H9 (cell line): Measurements from ENCODE around the gene THSD4. TPM values are rescaled to one million over a fixed set of nuclear protein-coding genes. Genes with fewer than 3 reads are reported as not detected.

Source experiments
- DNase-seq: peaks from one replicate; pipeline ENCODE4 v3.0.0-alpha.2; 2017
- H2AFZ ChIP-seq: one replicate; pipeline ENCODE4 v1.6.1; 2013; ENCODE audit warnings: mild to moderate bottlenecking, low read length, control low read depth, moderate library complexity
- H2AK5ac ChIP-seq: 2 replicates; pipeline ENCODE4 v1.6.1; 2013; ENCODE audit warnings: low read length, control low read depth, mixed read lengths; ENCODE audit not compliant: insufficient read length
- H2BK120ac ChIP-seq: one replicate; pipeline ENCODE4 v1.6.1; 2013; ENCODE audit warnings: low read depth, mild to moderate bottlenecking, low read length, control low read depth, inconsistent platforms; ENCODE audit not compliant: poor library complexity, severe bottlenecking
- H2BK12ac ChIP-seq: 2 replicates; pipeline ENCODE4 v1.6.1; 2013; ENCODE audit warnings: low read length, control low read depth, mixed read lengths, low read depth; ENCODE audit not compliant: insufficient read length
- H2BK15ac ChIP-seq: 2 replicates; pipeline ENCODE4 v1.6.1; 2013; ENCODE audit warnings: low read depth, low read length, control low read depth
- H2BK20ac ChIP-seq: one replicate; pipeline ENCODE4 v1.6.1; 2013; ENCODE audit warnings: low read depth, mild to moderate bottlenecking, low read length, control low read depth, inconsistent platforms; ENCODE audit not compliant: poor library complexity, severe bottlenecking
- H2BK5ac ChIP-seq: 2 replicates; pipeline ENCODE4 v1.6.1; 2013; ENCODE audit warnings: low read length, control low read depth, mixed read lengths; ENCODE audit not compliant: insufficient read length
- H3K14ac ChIP-seq: 2 replicates; pipeline ENCODE4 v1.6.1; 2013; ENCODE audit warnings: low read length, control low read depth; ENCODE audit not compliant: insufficient read depth
- H3K18ac ChIP-seq: 2 replicates; pipeline ENCODE4 v1.6.1; 2013; ENCODE audit warnings: low read depth, mild to moderate bottlenecking, mixed read lengths, low read length, control low read depth; ENCODE audit not compliant: insufficient read length
- H3K23ac ChIP-seq: 2 replicates; pipeline ENCODE4 v1.6.1; 2013; ENCODE audit warnings: low read length, control low read depth, mixed read lengths, low read depth; ENCODE audit not compliant: insufficient read length
- H3K23me2 ChIP-seq: 2 replicates; pipeline ENCODE4 v1.6.1; 2013; ENCODE audit warnings: low read depth, mild to moderate bottlenecking, mixed read lengths, low read length, control low read depth; ENCODE audit not compliant: insufficient read length, poor library complexity, severe bottlenecking
- H3K27ac ChIP-seq: 2 replicates; pipeline ENCODE4 v1.5.1; 2013; ENCODE audit warnings: low read length, control low read depth, mixed read lengths, low read depth; ENCODE audit not compliant: insufficient read length
- H3K27me3 ChIP-seq: 2 replicates; pipeline ENCODE4 v1.6.1; 2013; ENCODE audit warnings: low read length, control low read depth, inconsistent platforms; ENCODE audit not compliant: insufficient read depth
- H3K4ac ChIP-seq: 2 replicates; pipeline ENCODE4 v1.6.1; 2013; ENCODE audit warnings: low read depth, mild to moderate bottlenecking, control low read depth, inconsistent platforms, low read length, moderate library complexity
- H3K4me1 ChIP-seq: 2 replicates; pipeline ENCODE4 v1.6.1; 2013; ENCODE audit warnings: low read length, control low read depth, inconsistent platforms; ENCODE audit not compliant: insufficient read depth
- H3K4me2 ChIP-seq: 2 replicates; pipeline ENCODE4 v1.6.1; 2013; ENCODE audit warnings: low read length, control low read depth, mixed read lengths; ENCODE audit not compliant: insufficient read length, insufficient read depth
- H3K56ac ChIP-seq: 2 replicates; pipeline ENCODE4 v1.6.1; 2013; ENCODE audit warnings: low read depth, mild to moderate bottlenecking, mixed read lengths, low read length, control low read depth; ENCODE audit not compliant: insufficient read length
- H3K79me1 ChIP-seq: 2 replicates; pipeline ENCODE4 v1.6.1; 2013; ENCODE audit warnings: low read depth, mild to moderate bottlenecking, moderate library complexity, low read length, control low read depth, inconsistent platforms; ENCODE audit not compliant: insufficient read depth, poor library complexity, severe bottlenecking
- H3K79me2 ChIP-seq: 2 replicates; pipeline ENCODE4 v1.6.1; 2013; ENCODE audit warnings: low read length, control low read depth, inconsistent platforms; ENCODE audit not compliant: insufficient read depth
- H3K9ac ChIP-seq: 2 replicates; pipeline ENCODE4 v1.6.1; 2013; ENCODE audit warnings: low read length, control low read depth, mixed read lengths; ENCODE audit not compliant: insufficient read length; ENCODE audit errors: extremely low read depth
- H3K9me3 ChIP-seq: one replicate; pipeline ENCODE4 v1.6.1; 2013; ENCODE audit warnings: low read depth, low read length, inconsistent platforms; ENCODE audit not compliant: control insufficient read depth
- H3T11ph ChIP-seq: one replicate; pipeline ENCODE4 v1.6.1; 2013; ENCODE audit warnings: mild to moderate bottlenecking, low read length, control low read depth, inconsistent platforms
- H4K20me1 ChIP-seq: one replicate; pipeline ENCODE4 v1.6.1; 2013; ENCODE audit not compliant: control insufficient read depth, insufficient read length, insufficient read depth
- H4K5ac ChIP-seq: 2 replicates; pipeline ENCODE4 v1.6.1; 2013; ENCODE audit warnings: low read depth, mild to moderate bottlenecking, mixed read lengths, low read length, control low read depth; ENCODE audit not compliant: insufficient read length
- H4K8ac ChIP-seq: replicated peaks from 2 replicates; pipeline ENCODE4 v1.6.1; 2013; ENCODE audit warnings: low read length, control low read depth, mixed read lengths, low read depth; ENCODE audit not compliant: insufficient read length
- H4K91ac ChIP-seq: 2 replicates; pipeline ENCODE4 v1.6.1; 2013; ENCODE audit warnings: low read depth, mild to moderate bottlenecking, moderate library complexity, mixed read lengths, low read length, control low read depth; ENCODE audit not compliant: insufficient read length
- H3K27ac Mint-ChIP-seq, 3 experiments: 2 replicates in 2 of 3; 3 replicates in 1 of 3; pipeline ENCODE4 v1.8.0; 2020 to 2021; ENCODE audit warnings: mixed read lengths in 3 of 3, mild to moderate bottlenecking in 1 of 3, moderate library complexity in 1 of 3
- H3K27me3 Mint-ChIP-seq: 2 replicates; pipeline ENCODE4 v1.8.0; 2021; ENCODE audit warnings: low read depth, mild to moderate bottlenecking, moderate library complexity, mixed read lengths
- H3K36me3 Mint-ChIP-seq, 3 experiments: 2 replicates in 2 of 3; 3 replicates in 1 of 3; pipeline ENCODE4 v1.8.0; 2020 to 2021; ENCODE audit warnings: low read depth in 3 of 3, mixed read lengths in 3 of 3; ENCODE audit not compliant: insufficient read depth in 1 of 3
- H3K4me1 Mint-ChIP-seq, 2 experiments: 2 replicates each; pipeline ENCODE4 v1.8.0; 2020; ENCODE audit warnings: mixed read lengths in 2 of 2
- H3K4me3 Mint-ChIP-seq, 2 experiments: 2 replicates in 1 of 2; 3 replicates in 1 of 2; pipeline ENCODE4 v1.8.0; 2020 to 2021; ENCODE audit warnings: mild to moderate bottlenecking in 2 of 2, mixed read lengths in 2 of 2, moderate library complexity in 1 of 2
- H3K9me3 Mint-ChIP-seq, 2 experiments: 2 replicates in 1 of 2; 3 replicates in 1 of 2; pipeline ENCODE4 v1.8.0; 2020; ENCODE audit warnings: mild to moderate bottlenecking in 2 of 2, mixed read lengths in 2 of 2, moderate library complexity in 1 of 2
- WGBS: extraction: QIAGEN DNeasy Blood & Tissue Kit; methylation state at CpG from one replicate; pipeline ENCODE4 v1.1.7; 2013; ENCODE audit warnings: missing lambda C conversion rate, low lambda C conversion rate, mixed read lengths; ENCODE audit not compliant: insufficient read length; ENCODE audit errors: extremely low coverage; 5-methylcytosine and 5-hydroxymethylcytosine counted together
- total RNA-seq: library from RNA; stranded (reverse); gene quantifications from 2 replicates; pipeline ENCODE4 v1.2.1, GENCODE V29; 2021
- TF ChIP-seq, protein P1 (sequence below): fragments of 200-600 bp; sonication (generic); conservative IDR thresholded peaks from 3 replicates; pipeline ENCODE4 v1.8.0; 2021; ENCODE audit warnings: antibody characterized with exemption, mild to moderate bottlenecking

THSD4 gene
- total RNA-seq, 1 experiment from 2014 or later: 5.5 TPM

DNA sequence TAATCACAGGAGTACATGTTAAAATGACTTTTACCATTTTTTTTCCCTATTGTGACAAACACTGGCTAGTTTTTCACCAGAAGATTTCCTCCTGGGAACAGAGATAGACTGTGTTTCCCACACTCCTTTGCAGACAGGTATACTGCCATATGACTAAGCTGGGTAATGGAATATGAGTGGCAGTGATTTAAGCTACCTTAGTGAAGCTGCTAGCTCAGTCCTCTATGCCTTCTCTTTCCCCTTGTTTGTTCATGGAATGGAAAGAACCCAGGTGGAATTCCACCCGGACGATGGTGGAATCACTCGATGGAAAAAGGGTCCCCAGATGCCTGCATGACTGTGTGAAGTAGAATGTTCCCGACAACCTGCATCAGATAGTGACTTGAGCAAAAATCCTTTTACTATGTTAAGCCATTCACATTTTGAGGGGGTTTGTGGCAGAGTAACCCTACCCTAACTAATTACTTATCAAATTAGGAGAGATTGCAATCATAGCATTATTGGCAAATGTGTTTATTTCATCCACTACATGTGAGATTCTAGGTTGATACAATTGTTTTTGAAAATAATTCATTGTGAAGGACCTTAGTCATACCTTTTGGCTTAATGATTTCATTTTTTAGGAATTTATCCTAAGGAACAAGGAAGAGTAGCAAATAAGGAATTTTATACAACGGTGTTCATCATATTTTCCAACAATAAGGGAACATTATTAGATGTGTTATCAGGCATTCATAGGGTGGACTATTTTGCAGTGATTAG is 16.5 kb downstream of the THSD4 start:
- no peaks in the 10 kb centered on the region for H3K23me2 ChIP-seq
- H3K4me2 ChIP-seq: no peak overlapping the region
- TF ChIP-seq, protein P1, sequence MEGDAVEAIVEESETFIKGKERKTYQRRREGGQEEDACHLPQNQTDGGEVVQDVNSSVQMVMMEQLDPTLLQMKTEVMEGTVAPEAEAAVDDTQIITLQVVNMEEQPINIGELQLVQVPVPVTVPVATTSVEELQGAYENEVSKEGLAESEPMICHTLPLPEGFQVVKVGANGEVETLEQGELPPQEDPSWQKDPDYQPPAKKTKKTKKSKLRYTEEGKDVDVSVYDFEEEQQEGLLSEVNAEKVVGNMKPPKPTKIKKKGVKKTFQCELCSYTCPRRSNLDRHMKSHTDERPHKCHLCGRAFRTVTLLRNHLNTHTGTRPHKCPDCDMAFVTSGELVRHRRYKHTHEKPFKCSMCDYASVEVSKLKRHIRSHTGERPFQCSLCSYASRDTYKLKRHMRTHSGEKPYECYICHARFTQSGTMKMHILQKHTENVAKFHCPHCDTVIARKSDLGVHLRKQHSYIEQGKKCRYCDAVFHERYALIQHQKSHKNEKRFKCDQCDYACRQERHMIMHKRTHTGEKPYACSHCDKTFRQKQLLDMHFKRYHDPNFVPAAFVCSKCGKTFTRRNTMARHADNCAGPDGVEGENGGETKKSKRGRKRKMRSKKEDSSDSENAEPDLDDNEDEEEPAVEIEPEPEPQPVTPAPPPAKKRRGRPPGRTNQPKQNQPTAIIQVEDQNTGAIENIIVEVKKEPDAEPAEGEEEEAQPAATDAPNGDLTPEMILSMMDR: no peak
- H3T11ph ChIP-seq: no peak overlapping the region
- no peaks in the 10 kb centered on the region for H3K9me3 ChIP-seq
- no peak overlapping the region for H4K5ac ChIP-seq
- H3K79me1 ChIP-seq: no peaks in the 10 kb centered on the region
- no peak overlapping the region for H2AK5ac ChIP-seq
- H4K91ac ChIP-seq: no peak overlapping the region
- H3K79me2 ChIP-seq: no peaks in the 10 kb centered on the region
- WGBS: no CpG with 5 or more reads among the region's 5 CpGs
- no peaks in the 10 kb centered on the region; the same call in 1 of the 2 replicates for H3K27me3 ChIP-seq
- no peak overlapping the region for H3K14ac ChIP-seq
- no peak overlapping the region for H2BK15ac ChIP-seq
- no peak overlapping the region for H3K4ac ChIP-seq
- no peaks in the 10 kb centered on the region for H3K9me3 Mint-ChIP-seq
- H2BK5ac ChIP-seq: no peak overlapping the region
- no peak overlapping the region for H3K18ac ChIP-seq
- H3K56ac ChIP-seq: no peak overlapping the region
- H2BK12ac ChIP-seq: no peak overlapping the region
- no peak overlapping the region for H3K27ac ChIP-seq
- H3K4me3 Mint-ChIP-seq: no peak overlapping the region
- no peaks in the 10 kb centered on the region; the same call in 1 of the 2 replicates for H3K4me1 ChIP-seq
- no peak overlapping the region for H2AFZ ChIP-seq
- H2BK120ac ChIP-seq: no peak overlapping the region
- H3K36me3 Mint-ChIP-seq: peaks cover 0 to 2% (median 0%) of the 10 kb centered on the region in 3 experiments; a peak in 2 of 7 replicates
- H3K4me1 Mint-ChIP-seq: peaks cover 15 to 20% of the 10 kb centered on the region in 2 experiments
- H2BK20ac ChIP-seq: no peak overlapping the region
- H3K27ac Mint-ChIP-seq: no peak overlapping the region
- no peak overlapping the region for H3K23ac ChIP-seq
- no peak for DNase-seq
- H3K9ac ChIP-seq: no peak overlapping the region
- H3K27me3 Mint-ChIP-seq: no peaks in the 10 kb centered on the region
- no peak overlapping the region for H4K8ac ChIP-seq
- H4K20me1 ChIP-seq: no peaks in the 10 kb centered on the region
